ENCODE data around the gene ALCAM. TPM values are rescaled to one million over a fixed set of nuclear protein-coding genes. Genes with fewer than 3 reads are reported as not detected.

Gene ALCAM
- total RNA-seq, 2 experiments from 2014 or later: 11.4 to 20.6 TPM

DNA sequence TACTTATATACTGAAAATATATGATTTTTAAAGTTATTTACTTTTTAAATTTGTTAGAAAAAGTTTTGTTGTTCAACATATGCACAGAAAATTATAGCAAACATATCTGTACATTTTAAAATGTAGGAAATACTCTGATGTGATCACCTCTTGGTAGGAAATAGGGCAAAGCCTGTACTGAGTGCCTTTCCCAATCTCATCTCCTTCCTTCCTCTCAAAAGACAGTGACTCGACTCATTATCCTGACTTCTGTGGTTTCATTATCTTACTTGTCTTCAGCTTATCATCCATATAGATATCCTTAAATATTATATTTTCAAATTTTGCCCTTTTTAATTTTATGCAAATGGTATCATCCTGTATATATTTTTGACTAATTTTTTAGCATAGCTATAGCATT is 18.4 kb upstream of the ALCAM start:
- H3K27me3 Mint-ChIP-seq: peaks cover 22% of the 10 kb centered on the region
- H3K4me3 Mint-ChIP-seq: no peak overlapping the region
- no peak overlapping the region for H3K27ac Mint-ChIP-seq
- no peaks in the 10 kb centered on the region for H3K9me3 Mint-ChIP-seq (ENCODE audit: low read depth)
- no peaks in the 10 kb centered on the region for H3K4me1 Mint-ChIP-seq
- no peak for DNase-seq
- ATAC-seq: no peak
- no peaks in the 10 kb centered on the region for H3K36me3 Mint-ChIP-seq
- CTCF ChIA-PET: interaction anchor here (1.3 kb wide), 1 partner anchor 11 kb away, joined by 5 read pairs; no protein-coding TSS in a partner anchor

- H3K27ac Mint-ChIP-seq: no peak overlapping the region
- ATAC-seq: no peak
- H3K36me3 Mint-ChIP-seq: peaks cover 4% of the 10 kb centered on the region
- H3K4me3 Mint-ChIP-seq: no peak overlapping the region
- peaks cover 37% of the 10 kb centered on the region for H3K27me3 Mint-ChIP-seq
- DNase-seq: no peak
- H3K4me1 Mint-ChIP-seq: peaks cover 7% of the 10 kb centered on the region
- H3K9me3 Mint-ChIP-seq (ENCODE audit: low read depth): no peaks in the 10 kb centered on the region
- CTCF ChIA-PET: no interaction called here
These were observed 16.9 kb upstream of the ALCAM start for GRCh38 chr3:105349684-105350387.

DNA sequence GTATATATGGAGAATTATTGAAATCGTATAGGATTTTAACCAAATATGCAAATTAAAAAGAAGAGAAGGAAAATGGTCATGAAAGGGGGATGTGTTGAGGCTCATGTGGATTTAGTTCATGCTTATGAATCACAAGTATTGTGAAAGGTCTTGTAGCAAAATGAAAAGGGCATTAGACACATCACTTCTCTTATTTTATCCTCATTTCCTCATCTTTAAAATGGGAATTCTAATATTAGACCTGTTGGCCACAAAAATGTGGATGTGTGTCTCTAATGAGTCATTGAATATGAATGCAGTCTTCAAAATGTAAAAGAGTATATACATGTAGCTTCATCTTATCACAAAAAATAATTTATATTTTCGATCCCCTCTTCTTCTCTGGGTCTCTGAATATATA is 14.9 kb upstream of the ALCAM start:
- Mint-ChIP-seq H3K4me3 (no peak overlapping the region), H3K27me3 (peaks cover 48% of the 10 kb centered on the region), H3K36me3 (peaks cover 4% of the 10 kb centered on the region), H3K4me1 (peaks cover 11% of the 10 kb centered on the region), H3K27ac (no peak overlapping the region), H3K9me3 (ENCODE audit: low read depth) (no peaks in the 10 kb centered on the region)
- CTCF ChIA-PET: no interaction called here
- DNase-seq (no peak), ATAC-seq (no peak)

DNA sequence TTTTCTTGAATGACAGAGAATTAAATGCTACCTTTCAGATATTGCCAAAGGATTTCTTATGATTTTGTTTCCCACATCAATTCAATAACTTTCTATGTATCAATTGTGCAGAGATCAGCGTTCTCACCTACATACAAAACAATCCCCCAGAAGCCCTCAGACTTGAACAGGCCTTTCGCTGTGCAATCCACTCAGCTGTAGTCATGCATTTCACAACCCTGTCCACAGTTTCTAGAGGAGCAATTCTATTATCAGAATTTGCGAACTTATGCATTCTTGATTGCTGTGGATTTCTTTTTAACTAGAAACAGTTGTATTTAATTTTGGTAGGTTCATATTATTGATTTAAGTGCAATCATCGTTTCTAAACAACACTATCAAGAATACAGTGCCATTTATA is 13.7 kb upstream of the ALCAM start:
- CTCF ChIA-PET: no interaction called here
- H3K27ac Mint-ChIP-seq: no peak overlapping the region

DNA sequence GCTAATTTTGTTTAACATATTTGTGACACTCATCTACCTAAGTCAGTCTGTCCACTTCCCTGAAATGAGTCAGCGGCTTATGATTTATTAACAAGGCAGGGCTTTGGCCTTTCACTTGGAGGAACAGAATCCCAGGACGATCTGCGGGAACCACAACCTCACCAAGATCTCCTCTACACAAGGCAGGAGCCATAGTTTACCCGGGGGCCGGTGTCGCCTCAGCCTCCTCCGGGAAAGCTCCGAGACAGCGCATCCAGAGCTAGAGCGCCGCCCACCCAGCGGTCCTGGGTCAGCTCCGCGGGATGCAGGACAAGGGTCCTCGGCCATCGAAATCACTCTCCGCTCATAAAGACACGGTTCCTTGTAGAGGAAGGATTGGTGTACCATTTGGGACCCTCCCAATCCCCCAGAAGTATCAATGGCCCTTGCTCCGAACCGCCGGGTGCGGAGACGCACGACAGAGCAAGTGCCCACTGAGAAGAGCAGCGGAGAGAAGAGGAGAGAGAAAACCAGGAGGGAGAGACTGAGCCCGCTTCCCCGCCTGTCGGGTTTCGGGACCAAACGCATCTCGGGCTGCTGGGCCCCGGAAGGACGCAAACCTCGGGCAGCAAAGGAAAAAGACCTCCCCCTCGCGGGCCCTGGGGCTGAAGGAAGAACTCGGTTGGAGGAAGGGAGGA is 13.1 kb upstream of the ALCAM start:
- Mint-ChIP-seq H3K36me3 (peaks cover 4% of the 10 kb centered on the region), H3K27me3 (peaks cover 51% of the 10 kb centered on the region), H3K4me3 (peak overlapping the region; percentile 45), H3K9me3 (ENCODE audit: low read depth) (no peaks in the 10 kb centered on the region), H3K4me1 (peaks cover 11% of the 10 kb centered on the region), H3K27ac (no peak overlapping the region)
- DNase-seq (no peak), ATAC-seq (no peak)
- CTCF ChIA-PET: no interaction called here

More for the DNA sequence above, 13.7 kb upstream of the ALCAM start:
- no peak for DNase-seq
- peaks cover 11% of the 10 kb centered on the region for H3K4me1 Mint-ChIP-seq
- H3K36me3 Mint-ChIP-seq: peaks cover 4% of the 10 kb centered on the region
- H3K4me3 Mint-ChIP-seq: no peak overlapping the region
- H3K27me3 Mint-ChIP-seq: peaks cover 51% of the 10 kb centered on the region
- H3K9me3 Mint-ChIP-seq (ENCODE audit: low read depth): no peaks in the 10 kb centered on the region
- no peak for ATAC-seq

DNA sequence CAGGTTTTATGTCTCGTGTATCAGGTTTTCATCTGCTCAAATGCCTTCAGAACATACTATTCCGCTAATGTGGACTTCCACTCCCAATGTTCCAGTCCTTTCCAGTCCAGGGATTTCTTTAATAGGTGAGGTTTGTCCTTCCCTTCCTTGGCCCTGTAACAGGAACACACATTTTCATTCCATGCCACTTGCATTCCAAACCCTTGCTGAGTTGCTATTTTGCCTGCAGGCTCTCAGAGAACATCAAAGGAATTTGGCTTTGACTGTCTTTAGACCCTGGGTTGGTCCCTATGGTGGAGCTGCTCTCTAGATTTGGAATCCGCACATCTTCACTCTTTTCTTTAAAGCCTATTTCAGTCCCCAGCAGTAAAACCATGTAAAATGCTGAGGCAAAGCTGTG is 12.3 kb upstream of the ALCAM start:
- DNase-seq: no peak
- no peak for ATAC-seq
- Mint-ChIP-seq H3K36me3 (peaks cover 4% of the 10 kb centered on the region), H3K9me3 (ENCODE audit: low read depth) (no peaks in the 10 kb centered on the region), H3K4me3 (peak overlapping the region; percentile 45), H3K27ac (no peak overlapping the region), H3K27me3 (peaks cover 51% of the 10 kb centered on the region), H3K4me1 (peaks cover 16% of the 10 kb centered on the region)
- CTCF ChIA-PET: no interaction called here

DNA sequence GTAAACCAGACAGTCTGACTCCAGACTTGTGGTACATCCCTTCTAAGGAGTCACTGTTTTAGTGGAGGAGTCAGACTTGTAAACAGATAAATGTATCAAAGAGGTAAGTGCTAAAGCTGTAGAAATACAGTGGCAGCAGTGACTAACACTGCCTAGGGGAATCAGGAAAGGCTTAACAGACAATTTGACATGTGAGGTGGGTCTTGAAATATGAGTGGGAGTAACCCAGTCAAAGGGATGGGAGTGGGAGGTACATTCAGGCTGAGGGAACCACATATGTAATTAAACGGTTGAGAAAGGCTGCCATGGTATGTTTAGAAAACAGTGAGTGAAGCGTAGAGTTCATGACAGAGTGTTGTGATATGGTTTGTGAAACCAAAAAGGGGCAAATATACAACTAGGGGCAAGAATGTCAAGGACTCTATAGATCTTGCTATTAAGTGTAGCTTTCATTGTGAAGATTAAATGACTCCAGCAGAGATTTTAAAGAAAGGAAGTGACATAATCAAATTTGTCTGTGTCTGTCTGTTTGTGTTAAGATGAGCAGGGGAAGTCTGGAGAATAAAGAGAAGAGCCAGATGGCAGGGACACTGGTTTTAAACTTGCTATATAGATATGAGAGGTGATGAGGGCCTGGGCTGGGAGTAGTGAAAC is 11.2 kb upstream of the ALCAM start:
- Mint-ChIP-seq H3K4me3 (no peak overlapping the region), H3K27ac (no peak overlapping the region), H3K4me1 (peaks cover 19% of the 10 kb centered on the region), H3K9me3 (ENCODE audit: low read depth) (no peaks in the 10 kb centered on the region), H3K36me3 (peaks cover 4% of the 10 kb centered on the region), H3K27me3 (peaks cover 51% of the 10 kb centered on the region)
- CTCF ChIA-PET: no interaction called here
- ATAC-seq (no peak), DNase-seq (no peak)

GRCh38 chr3:105356396-105356795 is 10.3 kb upstream of the ALCAM start:
- no peak overlapping the region for H3K4me3 Mint-ChIP-seq
- no peak for DNase-seq
- no peaks in the 10 kb centered on the region for H3K9me3 Mint-ChIP-seq (ENCODE audit: low read depth)
- peaks cover 44% of the 10 kb centered on the region for H3K27me3 Mint-ChIP-seq
- H3K4me1 Mint-ChIP-seq: peaks cover 19% of the 10 kb centered on the region
- CTCF ChIA-PET: no interaction called here
- ATAC-seq: no peak
- H3K36me3 Mint-ChIP-seq: peaks cover 4% of the 10 kb centered on the region
- no peak overlapping the region for H3K27ac Mint-ChIP-seq

GRCh38 chr3:105356988-105357387 is 9.7 kb upstream of the ALCAM start:
- peaks cover 4% of the 10 kb centered on the region for H3K36me3 Mint-ChIP-seq
- ATAC-seq: no peak
- CTCF ChIA-PET: no interaction called here
- H3K9me3 Mint-ChIP-seq (ENCODE audit: low read depth): no peaks in the 10 kb centered on the region
- DNase-seq: no peak
- H3K4me3 Mint-ChIP-seq: no peak overlapping the region
- no peak overlapping the region for H3K27ac Mint-ChIP-seq
- H3K27me3 Mint-ChIP-seq: peaks cover 39% of the 10 kb centered on the region
- H3K4me1 Mint-ChIP-seq: peaks cover 19% of the 10 kb centered on the region

DNA sequence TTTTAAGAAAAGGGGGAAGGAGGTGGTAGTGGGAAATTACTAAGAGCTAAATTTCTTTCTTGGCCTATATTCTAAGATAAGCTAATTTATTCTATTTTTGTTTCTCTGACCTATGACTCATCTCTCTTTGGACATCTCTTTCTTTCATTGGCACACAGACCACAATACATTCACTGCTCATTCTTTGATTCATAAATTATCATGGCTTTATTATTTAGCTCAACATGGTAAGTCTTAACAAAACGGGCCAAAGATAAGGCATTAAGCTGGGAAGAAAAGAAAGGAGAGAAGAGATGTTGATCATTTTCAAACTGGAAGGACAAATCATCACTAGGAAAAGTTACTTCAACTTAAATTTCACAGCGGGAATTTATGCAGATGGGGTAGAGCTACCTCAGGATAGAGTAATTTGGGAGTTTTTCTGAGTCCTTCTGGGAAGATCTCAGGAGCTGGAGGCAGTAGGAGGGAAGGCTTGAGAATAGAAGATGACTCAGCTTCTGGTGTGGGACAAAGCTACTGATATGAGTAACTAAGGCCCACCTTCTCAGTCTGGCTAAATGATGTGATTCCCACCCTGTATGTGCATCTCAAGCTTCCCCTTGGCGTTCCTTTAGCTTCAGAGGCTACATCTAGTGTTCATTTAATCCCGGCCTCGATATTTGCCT is 7.5 kb upstream of the ALCAM start:
- H3K36me3 Mint-ChIP-seq: peaks cover 1% of the 10 kb centered on the region
- H3K27me3 Mint-ChIP-seq: peaks cover 25% of the 10 kb centered on the region
- H3K27ac Mint-ChIP-seq: no peak overlapping the region
- DNase-seq (no peak), ATAC-seq (no peak)
- no peak overlapping the region for H3K4me3 Mint-ChIP-seq
- CTCF ChIA-PET: no interaction called here
- H3K9me3 Mint-ChIP-seq (ENCODE audit: low read depth): no peaks in the 10 kb centered on the region
- H3K4me1 Mint-ChIP-seq: peaks cover 14% of the 10 kb centered on the region

DNA sequence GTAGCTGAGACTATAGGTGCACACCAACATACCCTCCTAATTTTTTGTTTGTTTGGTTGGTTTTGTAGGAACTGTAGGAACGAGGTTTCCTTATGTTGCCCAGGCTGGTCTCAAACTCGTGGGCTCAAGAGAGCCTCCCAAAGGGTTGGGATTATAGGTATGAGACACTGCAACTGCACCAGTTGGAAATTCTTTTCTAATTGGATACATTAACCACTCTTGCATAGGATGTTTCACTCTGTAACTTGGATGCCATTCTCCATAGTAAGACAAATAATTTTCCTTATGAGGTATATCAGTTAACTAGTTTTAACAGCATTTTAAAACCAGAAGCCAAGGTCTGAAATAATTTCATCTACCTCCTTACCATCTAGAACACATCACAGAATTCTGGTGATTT is 6.7 kb upstream of the ALCAM start:
- peaks cover 15% of the 10 kb centered on the region for H3K4me1 Mint-ChIP-seq
- CTCF ChIA-PET: no interaction called here
- no peaks in the 10 kb centered on the region for H3K36me3 Mint-ChIP-seq
- H3K27ac Mint-ChIP-seq: no peak overlapping the region
- H3K27me3 Mint-ChIP-seq: peaks cover 21% of the 10 kb centered on the region
- H3K4me3 Mint-ChIP-seq: no peak overlapping the region
- H3K9me3 Mint-ChIP-seq (ENCODE audit: low read depth): no peaks in the 10 kb centered on the region
- DNase-seq: no peak
- no peak for ATAC-seq

DNA sequence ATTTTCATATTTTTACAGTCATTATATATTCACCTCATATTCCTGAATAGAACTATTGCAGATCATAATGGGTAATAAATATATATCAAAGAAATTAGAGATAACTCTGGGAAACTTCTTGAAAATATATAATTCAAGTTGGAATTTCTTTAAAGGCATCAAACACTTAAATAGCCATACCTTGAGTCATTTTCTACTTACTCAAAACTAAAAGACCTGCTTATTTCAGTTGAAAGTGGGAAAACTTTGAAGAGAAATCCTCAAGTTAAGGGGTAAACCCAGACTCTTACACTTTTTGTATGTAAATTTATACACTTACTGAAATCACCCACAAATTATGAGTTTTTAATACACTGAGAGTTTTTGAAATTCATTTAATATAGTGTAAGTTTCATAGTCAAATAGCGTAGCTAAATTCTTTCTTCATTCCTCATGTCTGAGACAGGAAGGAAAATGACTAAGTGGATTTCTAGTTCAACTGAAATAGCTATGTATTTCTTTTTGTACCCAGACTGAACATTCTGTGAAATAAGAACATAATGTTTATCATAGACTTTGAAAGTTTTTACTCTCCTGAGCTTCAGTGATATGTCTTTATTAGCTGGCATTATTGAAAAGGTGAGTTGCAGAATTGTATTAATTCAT is 4.6 kb upstream of the ALCAM start:
- no peaks in the 10 kb centered on the region for H3K9me3 Mint-ChIP-seq (ENCODE audit: low read depth)
- H3K4me1 Mint-ChIP-seq: peaks cover 21% of the 10 kb centered on the region
- no peak overlapping the region for H3K27ac Mint-ChIP-seq
- DNase-seq (no peak), ATAC-seq (no peak)
- no peaks in the 10 kb centered on the region for H3K36me3 Mint-ChIP-seq
- CTCF ChIA-PET: no interaction called here
- H3K4me3 Mint-ChIP-seq: no peak overlapping the region
- H3K27me3 Mint-ChIP-seq: peaks cover 22% of the 10 kb centered on the region

DNA sequence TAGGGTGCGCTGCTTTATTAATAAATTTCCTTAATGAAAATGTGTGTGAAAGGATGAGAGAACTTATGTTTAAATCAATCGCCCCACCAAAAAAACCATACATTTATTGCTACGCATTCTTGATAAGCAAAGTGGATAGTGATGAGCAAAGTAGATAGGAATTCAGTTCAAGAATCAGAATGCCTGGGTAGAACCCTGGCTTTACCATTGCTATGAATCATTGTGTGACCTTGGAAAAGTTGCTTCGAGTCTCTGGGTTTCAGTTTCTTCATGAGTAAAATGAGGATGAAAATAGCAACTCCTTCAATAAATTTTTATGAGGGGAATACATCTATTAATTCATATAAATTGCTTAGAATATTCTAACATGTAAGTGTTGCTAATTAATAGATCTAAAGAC is 2.6 kb upstream of the ALCAM start:
- H3K27ac Mint-ChIP-seq: no peak overlapping the region
- peaks cover 21% of the 10 kb centered on the region for H3K27me3 Mint-ChIP-seq
- ATAC-seq: no peak
- no peaks in the 10 kb centered on the region for H3K36me3 Mint-ChIP-seq
- H3K4me1 Mint-ChIP-seq: peaks cover 20% of the 10 kb centered on the region
- DNase-seq: no peak
- H3K9me3 Mint-ChIP-seq (ENCODE audit: low read depth): no peaks in the 10 kb centered on the region
- CTCF ChIA-PET: no interaction called here
- H3K4me3 Mint-ChIP-seq: no peak overlapping the region

Data from activated CD8-positive, alpha-beta memory T cell treated with anti-CD3 and anti-CD28 coated beads, Interleukin-2, amount 10 ng/mL, durations not matched to agents 7 days and 5 days (primary cell).